Keratinocyte (primary cell): Measurements from ENCODE around the gene ZNRF1. TPM values are rescaled to one million over a fixed set of nuclear protein-coding genes. Genes with fewer than 3 reads are reported as not detected.

Experiments
- DNase-seq: peaks from one replicate; pipeline ENCODE4 v3.0.0-alpha.2; 2011; ENCODE audit warnings: low read depth, missing footprints, low spot score
- FAIRE-seq: peaks from 2 replicates; lab custom pipeline; 2011; peaks lifted over from hg19 to GRCh38; lab: Jason Lieb, UNC
- H2AFZ ChIP-seq: 2 replicates; pipeline ENCODE4 v1.6.0; 2012; ENCODE audit warnings: low read length, control low read depth, inconsistent platforms; ENCODE audit not compliant: control insufficient read depth
- H3K27ac ChIP-seq: 2 replicates; pipeline ENCODE4 v1.5.1; 2011; ENCODE audit warnings: low read length; ENCODE audit not compliant: control insufficient read depth, insufficient read depth
- H3K27me3 ChIP-seq: 3 replicates; pipeline ENCODE4 v1.6.0; 2011; ENCODE audit warnings: low read length; ENCODE audit not compliant: control insufficient read depth, insufficient read depth; ENCODE audit errors: extremely low read depth
- H3K36me3 ChIP-seq, 2 experiments: 2 replicates in 1 of 2; 3 replicates in 1 of 2; pipeline ENCODE4 v1.5.1; 2011; ENCODE audit warnings: low read length in 2 of 2, mild to moderate bottlenecking in 1 of 2; ENCODE audit not compliant: control insufficient read depth in 2 of 2, insufficient read depth in 2 of 2; ENCODE audit errors: extremely low read depth in 1 of 2
- H3K4me1 ChIP-seq: 3 replicates; pipeline ENCODE4 v1.5.1; 2011; ENCODE audit warnings: low read length; ENCODE audit not compliant: control insufficient read depth, insufficient read depth; ENCODE audit errors: extremely low read depth
- H3K4me2 ChIP-seq: 3 replicates; pipeline ENCODE4 v1.6.0; 2011; ENCODE audit warnings: low read depth, low read length; ENCODE audit not compliant: control insufficient read depth, insufficient read depth; ENCODE audit errors: extremely low read depth
- H3K4me3 ChIP-seq, 3 experiments: fragments of 200-600 bp in 1 of 3; sonication (generic) in 1 of 3; 2 replicates in 2 of 3; 3 replicates in 1 of 3; pipeline ENCODE4 v1.5.1; 2011 to 2016; ENCODE audit warnings: low read length in 3 of 3, mild to moderate bottlenecking in 3 of 3, control low read depth in 2 of 3, inconsistent platforms in 1 of 3, low read depth in 1 of 3, mixed read lengths in 1 of 3, mixed run types in 1 of 3, moderate library complexity in 1 of 3; ENCODE audit not compliant: control insufficient read depth in 2 of 3, insufficient read depth in 2 of 3; ENCODE audit errors: extremely low read depth in 1 of 3
- H3K79me2 ChIP-seq: 2 replicates; pipeline ENCODE4 v1.6.0; 2012; ENCODE audit warnings: low read length; ENCODE audit not compliant: control insufficient read depth, insufficient read depth
- H3K9ac ChIP-seq: 3 replicates; pipeline ENCODE4 v1.6.0; 2011; ENCODE audit warnings: low read length; ENCODE audit not compliant: control insufficient read depth, insufficient read depth; ENCODE audit errors: extremely low read depth
- H3K9me1 ChIP-seq: 3 replicates; pipeline ENCODE4 v1.6.0; 2011; ENCODE audit warnings: low read length; ENCODE audit not compliant: control insufficient read depth, insufficient read depth; ENCODE audit errors: extremely low read depth
- H3K9me3 ChIP-seq: 2 replicates; pipeline ENCODE4 v1.5.1; 2012; ENCODE audit warnings: low read depth, low read length; ENCODE audit not compliant: control insufficient read depth
- H4K20me1 ChIP-seq: 3 replicates; pipeline ENCODE4 v1.6.0; 2011; ENCODE audit warnings: low read length; ENCODE audit not compliant: control insufficient read depth, insufficient read depth; ENCODE audit errors: extremely low read depth
- CTCF ChIP-seq, 3 experiments: IDR thresholded peaks in 1 of 3; conservative IDR thresholded peaks in 1 of 3; optimal IDR thresholded peaks in 1 of 3; 2 replicates in 2 of 3; 3 replicates in 1 of 3; pipeline versions ENCODE3 to v1.5.1; 2011; ENCODE audit warnings: low read length in 3 of 3, mild to moderate bottlenecking in 3 of 3, moderate library complexity in 2 of 3, control low read depth in 1 of 3, inconsistent platforms in 1 of 3; ENCODE audit not compliant: insufficient read depth in 2 of 3; ENCODE audit errors: extremely low read depth in 1 of 3
- EZH2 ChIP-seq: IDR thresholded peaks from one replicate; pipeline ENCODE4 v1.6.1; 2012; ENCODE audit warnings: inconsistent platforms, mild to moderate bottlenecking, low read length, moderate library complexity
- dilution Hi-C: fragments of 300-500 bp; cut with MboI; formaldehyde crosslinking; loops from one replicate; pipeline ENCODE4 v1.7.0; 2020; ENCODE audit warnings: low sequenced_read_pairs; ENCODE audit not compliant: extremely low pct_ligation_motif_present
- polyA plus RNA-seq, 5 experiments: library from polyadenylated mRNA; depleted of rRNA in 3 of 5; stranded (reverse) in 3 of 5; stranded (forward) in 1 of 5; unstranded in 1 of 5; fragments of >200 nt; gene quantifications; 1 replicate in 1 of 5; 2 replicates in 3 of 5; 3 replicates in 1 of 5; pipeline versions ENCODE4 v1.2.1 to v1.2.3, GENCODE V29; 2011 to 2012; ENCODE audit warnings: missing spikeins in 2 of 5, low read depth in 1 of 5, low replicate concordance in 1 of 5

ZNRF1 gene
- polyA plus RNA-seq, 1 donor (not counting 4 experiments of a cell fraction or from before 2014, with no cell fraction given), result 19.1 TPM

DNA sequence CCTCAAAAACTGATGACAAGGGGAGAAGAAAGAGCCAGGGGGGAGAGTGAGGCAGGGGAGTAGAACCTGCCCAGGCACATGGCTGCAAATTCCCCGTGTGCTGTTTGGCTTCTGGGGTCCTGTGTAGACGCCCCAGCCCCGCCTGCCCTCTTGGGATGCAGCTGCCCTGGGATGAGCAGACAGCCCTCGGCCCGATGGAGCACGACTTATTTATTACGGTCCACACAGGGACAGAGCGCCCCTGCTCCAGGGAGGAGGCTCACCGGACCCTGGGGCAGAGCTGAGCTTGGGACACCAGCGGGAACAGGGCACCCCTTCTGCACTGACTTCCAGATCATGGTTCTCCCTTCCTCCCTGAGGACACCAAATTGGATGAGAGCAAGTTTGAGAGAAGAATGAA, 108.7 kb downstream of the ZNRF1 start:
- TF ChIP-seq EZH2 (no peak), CTCF (optimal IDR thresholded peaks at IDR 0.05 in 1 of 3, IDR thresholded peaks at IDR 0.05 in 1 of 3, conservative IDR thresholded peaks at IDR 0.05 in 1 of 3; ENCODE audit: extremely low read depth in 1 of 3, insufficient read depth in 2 of 3, low read length in 3 of 3) (no peak)
- FAIRE-seq (no peak), DNase-seq (no peak)
- dilution Hi-C loops, result no loop called here
- H3K9me1 ChIP-seq, result no peaks in the 10 kb centered on the region
- no peak overlapping the region for H3K27ac ChIP-seq
- H3K9ac ChIP-seq, result no peak overlapping the region
- no peaks in the 10 kb centered on the region for H4K20me1 ChIP-seq
- H2AFZ ChIP-seq, result no peak overlapping the region
- H3K4me2 ChIP-seq, result no peak overlapping the region
- H3K9me3 ChIP-seq, result no peaks in the 10 kb centered on the region
- peaks cover 38% of the 10 kb centered on the region for H3K4me1 ChIP-seq
- no peaks in the 10 kb centered on the region for H3K27me3 ChIP-seq
- peaks cover 7% of the 10 kb centered on the region in 2 experiments for H3K36me3 ChIP-seq
- H3K4me3 ChIP-seq, result no peak overlapping the region
- no peaks in the 10 kb centered on the region for H3K79me2 ChIP-seq

- peak; percentile 96 for DNase-seq
- FAIRE-seq, result peak; percentile 93
- H3K9me3 ChIP-seq, result no peaks in the 10 kb centered on the region
- H3K27me3 ChIP-seq, result no peaks in the 10 kb centered on the region
- peak overlapping the region; percentile 69 for H3K9ac ChIP-seq
- H4K20me1 ChIP-seq, result no peaks in the 10 kb centered on the region
- dilution Hi-C loops, result no loop called here
- H3K4me3 ChIP-seq, result peak overlapping the region in 2 of 3 experiments; percentile 6 to 21
- no peaks in the 10 kb centered on the region for H3K9me1 ChIP-seq
- peaks cover 38% of the 10 kb centered on the region for H3K4me1 ChIP-seq
- H3K27ac ChIP-seq, result peak overlapping the region; percentile 75
- no peaks in the 10 kb centered on the region for H3K79me2 ChIP-seq
- no peak for TF ChIP-seq CTCF (optimal IDR thresholded peaks at IDR 0.05 in 1 of 3, IDR thresholded peaks at IDR 0.05 in 1 of 3, conservative IDR thresholded peaks at IDR 0.05 in 1 of 3; ENCODE audit: extremely low read depth in 1 of 3, insufficient read depth in 2 of 3, low read length in 3 of 3)
- no peak for TF ChIP-seq EZH2
- H3K4me2 ChIP-seq, result peak overlapping the region; percentile 75
- peaks cover 7% of the 10 kb centered on the region in 2 experiments for H3K36me3 ChIP-seq
- peak overlapping the region; percentile 15 for H2AFZ ChIP-seq
Observed at GRCh38 chr16:75108792-75109731, 110.2 kb downstream of the ZNRF1 start.
